Stimulated activated CD8-positive, alpha-beta memory T cell treated with anti-CD3 and anti-CD28 coated beads, Interleukin-15, amount 100 ng/mL, for 24 hours (primary cell): Measurements from ENCODE around the gene PLXNB1.

Experiments
- DNase-seq: peaks from one replicate; pipeline ENCODE4 v3.0.0-alpha.2; 2020; ENCODE audit warnings: low read depth

Gene PLXNB1

DNA sequence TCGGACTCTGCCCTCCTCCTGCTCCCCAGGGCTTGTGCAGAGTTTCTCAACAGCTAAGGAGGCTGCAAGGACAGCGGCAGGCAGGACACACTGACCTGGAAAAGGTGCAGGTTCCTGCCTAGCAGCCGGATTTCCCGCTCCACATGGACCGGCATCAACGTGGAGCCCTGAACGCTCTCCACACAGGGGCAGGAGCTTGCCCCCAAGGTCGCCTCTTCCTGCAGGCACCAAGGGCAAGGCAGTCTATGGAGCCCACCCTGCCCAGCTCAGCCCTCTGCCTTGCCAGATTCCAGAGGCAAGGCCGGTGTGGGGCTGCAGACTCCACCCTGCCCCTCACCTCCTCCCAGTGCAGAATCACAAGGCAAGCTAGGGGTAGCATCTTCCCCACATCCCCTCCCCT is 10.7 kb downstream of the PLXNB1 start:
- no peak for DNase-seq

- DNase-seq: no peak
Measured at GRCh38 chr3:48418651-48419050, 11.2 kb downstream of the PLXNB1 start.

GRCh38 chr3:48418140-48418539 is 11.7 kb downstream of the PLXNB1 start:
- DNase-seq: no peak

DNA sequence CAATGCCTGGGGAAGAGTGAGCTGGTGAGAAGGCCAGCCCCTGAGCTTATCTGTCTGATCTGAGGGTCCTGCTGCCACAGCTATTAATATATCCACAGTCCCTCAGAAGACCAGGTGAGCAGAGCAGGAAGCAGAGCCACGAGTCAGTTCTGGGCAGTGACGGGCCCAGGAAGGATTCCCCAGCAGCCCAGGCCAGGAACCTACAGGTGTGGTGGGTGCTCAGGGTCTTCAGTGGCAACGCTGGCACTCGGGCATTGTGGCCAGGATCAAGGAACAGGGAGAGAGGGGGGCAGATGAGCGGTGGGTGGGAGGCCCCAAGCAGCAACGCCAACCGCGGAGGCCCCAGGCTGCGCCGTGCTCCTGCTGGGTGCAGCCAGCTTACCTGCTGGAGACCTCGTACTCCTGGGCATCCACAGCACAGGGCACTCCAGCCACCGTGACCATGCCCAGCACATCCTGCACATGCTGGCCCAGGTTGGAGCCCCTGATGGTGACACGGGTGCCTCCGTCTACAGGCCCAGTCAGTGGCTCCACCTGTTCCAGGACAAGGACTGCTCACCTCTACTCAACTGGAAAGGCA is 12.3 kb downstream of the PLXNB1 start:
- no peak for DNase-seq

DNA sequence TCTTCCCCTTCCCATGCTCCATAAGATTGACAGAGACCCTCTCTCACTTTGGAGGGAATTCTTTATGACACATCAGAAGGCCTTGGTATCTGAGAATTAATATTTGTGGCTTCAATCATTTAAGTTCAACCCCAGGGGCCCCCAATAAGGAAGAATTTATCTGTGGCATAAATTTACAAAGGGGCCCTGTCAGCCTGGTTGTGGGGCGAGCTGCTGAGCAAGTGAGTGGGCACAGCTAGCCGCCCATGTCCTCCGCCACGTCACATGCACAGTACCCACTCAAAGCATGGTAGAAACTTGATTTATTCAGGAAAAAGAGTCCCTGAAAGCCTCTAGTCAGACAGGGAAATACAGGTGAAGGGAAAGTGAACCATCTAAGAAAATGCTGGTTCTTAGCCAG is 13.3 kb downstream of the PLXNB1 start:
- DNase-seq: no peak

DNA sequence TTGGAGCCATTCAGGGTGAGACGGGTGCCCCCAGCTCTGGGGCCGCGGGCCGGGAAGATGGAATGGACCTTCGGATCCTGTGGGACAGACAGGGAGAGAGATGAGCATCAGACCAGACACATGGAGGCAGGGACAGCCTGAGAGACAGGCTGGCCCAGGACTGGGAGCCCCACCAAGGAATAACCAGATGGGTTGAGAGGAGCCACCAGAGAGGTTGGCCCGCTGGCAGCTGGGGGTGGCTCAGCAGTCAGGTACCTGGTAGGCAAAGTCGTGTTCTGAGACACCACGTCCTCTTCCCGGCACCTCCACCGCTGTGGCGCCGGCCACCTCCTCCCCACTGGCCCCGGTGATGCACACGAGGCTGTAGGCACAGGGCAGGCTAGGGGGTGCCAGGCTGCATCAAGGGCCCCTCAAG is 13.8 kb downstream of the PLXNB1 start:
- DNase-seq: no peak

DNA sequence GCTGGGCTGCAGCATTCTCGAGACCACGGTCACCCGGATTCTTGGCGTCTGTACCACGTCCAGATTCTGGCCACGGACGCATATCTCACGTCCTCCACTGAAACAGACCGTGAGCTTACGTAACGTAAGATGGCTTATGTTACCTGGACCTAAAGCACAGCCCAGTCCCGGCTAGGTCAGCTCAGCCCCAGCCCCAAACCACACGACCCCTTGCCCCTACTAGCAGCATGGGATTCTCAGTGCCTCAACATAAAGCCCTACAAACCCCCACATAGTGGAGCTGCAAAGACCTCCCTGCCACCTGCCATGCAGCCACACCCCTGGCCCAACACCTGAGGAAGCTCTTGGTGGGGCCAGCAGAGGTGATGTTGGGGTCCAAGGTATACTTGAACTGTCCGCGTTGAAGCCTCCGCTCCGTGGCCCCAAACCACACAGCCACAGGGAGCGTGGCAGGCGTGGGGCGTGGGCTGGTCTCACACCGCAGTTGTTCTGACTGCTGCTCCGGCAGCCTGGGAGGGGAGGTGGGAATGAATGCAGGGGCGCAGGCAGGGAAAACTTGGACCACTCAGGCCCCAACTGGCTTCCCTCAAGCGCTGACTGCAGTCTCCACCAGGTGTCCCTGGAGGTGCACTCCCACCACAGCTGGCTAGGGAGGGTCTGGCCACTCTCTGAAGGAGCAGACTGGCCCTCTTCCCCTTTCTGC is 14.5 kb downstream of the PLXNB1 start:
- no peak for DNase-seq

GRCh38 chr3:48414376-48415250 is 15.3 kb downstream of the PLXNB1 start:
- no peak for DNase-seq

GRCh38 chr3:48413611-48414010 is 16.3 kb downstream of the PLXNB1 start:
- DNase-seq: no peak

GRCh38 chr3:48413086-48413485 is 16.8 kb downstream of the PLXNB1 start:
- no peak for DNase-seq

DNA sequence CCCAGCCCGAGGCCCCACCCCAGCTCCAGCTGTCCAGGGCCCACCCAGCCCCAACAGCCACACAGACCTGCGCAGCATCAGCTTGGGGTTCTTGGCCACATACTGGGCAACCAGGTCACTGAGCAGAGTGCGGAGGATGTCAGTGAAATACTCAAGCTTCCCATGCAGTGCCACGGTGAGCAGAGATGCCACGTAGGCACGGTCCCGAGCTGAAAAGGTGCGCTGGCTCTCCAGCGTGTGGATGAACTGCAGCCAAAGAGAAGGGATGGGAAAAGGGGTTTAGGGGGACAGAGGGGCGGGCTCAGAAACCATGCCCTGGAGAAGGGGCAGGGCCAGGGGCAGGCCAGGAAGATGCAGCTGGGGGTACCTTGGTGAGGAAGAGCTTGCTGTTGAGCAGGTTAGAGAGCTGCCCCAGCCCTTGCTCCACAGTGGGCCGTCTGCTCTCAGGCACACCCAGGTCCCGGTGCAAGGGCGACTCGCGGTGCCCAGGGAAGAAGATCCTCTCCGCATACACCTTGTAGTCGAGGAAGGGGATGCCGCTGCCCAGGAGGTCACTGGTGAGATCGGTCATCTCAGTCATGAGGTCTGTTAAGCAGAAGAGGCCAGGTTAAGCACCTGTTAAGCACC is 17.4 kb downstream of the PLXNB1 start:
- no peak for DNase-seq

- no peak for DNase-seq
Measured at GRCh38 chr3:48411606-48412374, 18.1 kb downstream of the PLXNB1 start.

DNA sequence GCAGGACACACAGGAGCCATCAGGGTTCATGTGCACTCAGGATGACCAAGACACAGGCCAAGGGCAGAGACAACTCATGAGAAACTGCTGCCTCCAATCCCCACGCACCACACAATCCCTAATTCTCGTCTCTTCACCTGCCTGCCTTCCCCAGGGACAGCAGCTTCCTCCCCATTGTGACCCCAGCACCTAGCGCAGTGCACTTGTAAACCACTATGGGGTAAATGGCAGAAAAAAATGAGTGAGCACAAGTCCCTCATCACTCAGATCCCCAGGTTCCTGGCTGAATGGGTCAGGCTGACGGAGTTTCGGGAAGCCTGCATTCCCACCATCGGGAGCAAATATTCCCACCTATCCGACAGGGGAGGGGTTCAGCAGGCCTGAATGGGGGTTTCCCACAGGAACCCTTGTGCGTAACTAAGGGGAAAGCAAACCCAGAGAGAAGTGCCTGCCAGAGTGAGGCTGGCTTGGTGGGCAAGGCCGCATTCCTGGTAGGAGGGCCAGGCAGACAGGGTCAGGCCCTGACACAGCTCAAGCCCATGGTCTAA is 18.8 kb downstream of the PLXNB1 start:
- no peak for DNase-seq

DNA sequence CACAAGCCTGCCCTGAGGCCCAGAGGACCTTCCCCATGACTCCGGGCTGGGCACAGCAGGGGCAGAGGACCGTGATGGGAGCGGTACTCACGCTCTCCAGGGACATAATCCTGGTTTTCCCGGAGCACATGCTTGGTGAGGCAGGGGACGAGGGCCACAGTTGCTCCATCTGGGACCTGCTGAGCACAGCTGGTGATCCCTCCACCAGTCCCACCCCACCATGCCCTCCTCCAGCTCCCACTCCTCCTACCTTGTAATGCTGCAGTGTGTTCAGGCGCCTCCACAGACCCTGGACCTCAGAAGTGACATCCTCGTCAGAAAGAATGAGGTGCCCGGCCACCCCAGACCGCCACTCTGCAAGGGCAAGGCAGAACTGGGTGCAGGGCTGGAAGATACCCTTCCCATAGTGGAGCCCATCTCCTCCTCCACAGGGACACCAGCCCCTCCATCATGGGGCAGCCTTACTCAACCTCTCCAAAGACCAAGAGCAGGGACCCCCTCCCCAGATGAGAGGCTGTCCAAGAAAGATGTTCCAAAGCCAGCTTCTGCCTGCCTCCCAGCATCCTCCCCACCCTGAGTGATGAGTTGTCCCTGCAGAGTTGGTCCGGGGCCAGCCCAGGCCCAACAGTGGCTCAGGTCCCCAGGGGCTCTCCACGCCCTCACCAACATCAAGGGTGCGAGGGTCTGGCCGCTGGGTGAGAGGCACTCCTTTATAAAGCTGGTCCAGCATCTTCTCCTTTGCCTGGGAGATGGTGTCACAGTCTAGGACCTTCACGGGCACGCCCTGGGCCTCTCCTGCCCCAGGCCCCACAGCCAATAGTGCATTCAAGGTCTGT is 19.5 kb downstream of the PLXNB1 start:
- no peak for DNase-seq

DNA sequence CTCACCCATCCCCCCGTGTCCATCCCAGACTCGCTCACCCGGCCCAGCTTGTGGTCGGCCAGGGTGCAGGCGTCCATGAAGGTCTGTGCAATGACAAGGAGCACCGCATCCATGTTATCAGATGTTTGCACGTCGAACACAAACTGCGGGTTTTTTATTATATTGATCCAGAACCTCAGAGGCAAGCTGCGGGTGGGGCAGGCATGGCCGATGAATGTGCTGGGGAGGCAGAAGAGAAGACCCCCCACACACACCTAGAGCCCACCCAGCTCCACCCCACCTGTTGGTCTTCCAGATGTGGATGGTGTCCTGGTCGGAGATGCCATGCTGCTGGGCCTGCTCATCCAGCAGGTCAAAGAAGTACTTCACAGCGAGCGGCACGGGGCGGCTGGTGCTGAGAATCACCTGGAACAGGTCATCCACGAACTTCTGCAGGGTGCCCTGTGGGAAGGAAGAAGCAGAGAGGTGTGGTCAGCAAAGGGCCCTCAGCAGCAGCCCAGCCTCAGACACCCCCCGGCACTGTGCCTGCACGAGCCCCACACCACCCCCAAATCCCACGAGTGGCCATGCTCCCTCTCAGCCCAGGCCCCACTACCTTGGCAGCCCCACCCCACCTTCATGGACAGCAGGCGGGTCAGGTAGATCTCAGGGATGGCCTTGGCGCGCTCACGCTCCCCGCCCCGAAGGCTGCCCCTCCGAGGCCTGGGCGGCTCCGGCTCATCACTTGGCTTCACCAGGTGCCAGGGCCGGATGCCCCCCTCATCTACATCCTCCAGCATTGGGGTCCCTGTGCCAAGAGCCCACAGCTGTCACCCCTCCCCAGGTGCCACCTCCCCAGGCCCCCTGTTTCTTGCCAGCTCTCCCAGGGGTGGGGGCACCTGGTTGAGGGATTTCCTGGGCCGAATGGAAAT is 20.3 kb downstream of the PLXNB1 start:
- DNase-seq: no peak

GRCh38 chr3:48408823-48409281 is 21.0 kb downstream of the PLXNB1 start:
- no peak for DNase-seq

- no peak for DNase-seq
Measured at GRCh38 chr3:48407542-48408099, 22.3 kb downstream of the PLXNB1 start.

GRCh38 chr3:48406443-48407431 is 23.1 kb downstream of the PLXNB1 start:
- DNase-seq: no peak
